ENCODE data around the gene FBXO10. TPM values are rescaled to one million over a fixed set of nuclear protein-coding genes. Genes with fewer than 3 reads are reported as not detected.

Gene FBXO10
- total and polyA plus RNA-seq, 2 of the 8 experiments (the other 6 are each of a cell fraction or from before 2014, with no cell fraction given): 13.1 to 13.9 TPM

DNA sequence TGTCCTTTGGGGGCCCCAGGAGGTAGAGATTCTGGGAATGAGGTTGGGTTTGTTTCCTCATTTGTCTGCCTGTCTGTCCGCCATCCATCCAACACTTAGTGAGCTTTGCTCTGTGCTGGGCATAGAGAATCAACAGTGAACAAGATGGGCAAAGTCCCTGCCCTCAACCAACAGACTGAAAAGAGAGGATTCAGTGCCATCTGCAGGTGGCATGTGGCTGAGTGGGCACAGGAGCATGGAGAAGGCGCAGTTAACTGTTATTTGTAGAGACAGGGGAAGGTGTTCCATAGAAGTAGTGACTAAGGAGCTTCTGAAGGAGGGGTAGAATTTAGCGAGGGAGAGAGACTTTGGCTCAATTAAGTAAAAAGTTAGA lies 67.4 kb downstream of the FBXO10 start:
- POLR2A ChIA-PET (ENCODE audit: partially characterized antibody): interaction anchor here (1.1 to 2.7 kb wide), 8 partner anchors 9 to 43 kb away, joined by 3 to 12 read pairs (median 8); partner anchors contain the start of genes POLR1E and ZBTB5
- CTCF ChIA-PET (ENCODE audit: partially characterized antibody): interaction anchor here (0.8 to 6.5 kb wide), 7 partner anchors 9 to 57 kb away, joined by 4 to 39 read pairs (median 5); partner anchors contain the start of gene POLR1E
- no peak overlapping the region for H3K4ac ChIP-seq (replicated peaks; ENCODE audit: insufficient read length, low read depth, low read length)

More for the DNA sequence above, 67.4 kb downstream of the FBXO10 start:
- no peaks in the 10 kb centered on the region for H3K23me2 ChIP-seq (ENCODE audit: low read depth, low read length)
- H2BK12ac ChIP-seq (ENCODE audit: low read depth, low read length): no peak overlapping the region
- TF ChIP-seq, protein P1, sequence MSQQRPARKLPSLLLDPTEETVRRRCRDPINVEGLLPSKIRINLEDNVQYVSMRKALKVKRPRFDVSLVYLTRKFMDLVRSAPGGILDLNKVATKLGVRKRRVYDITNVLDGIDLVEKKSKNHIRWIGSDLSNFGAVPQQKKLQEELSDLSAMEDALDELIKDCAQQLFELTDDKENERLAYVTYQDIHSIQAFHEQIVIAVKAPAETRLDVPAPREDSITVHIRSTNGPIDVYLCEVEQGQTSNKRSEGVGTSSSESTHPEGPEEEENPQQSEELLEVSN (IDR thresholded peaks at IDR 0.05): no peak
- TF ChIP-seq SP4 (IDR thresholded peaks at IDR 0.05; ENCODE audit: low read length): no peak
- no peak for TF ChIP-seq POLR2A (IDR thresholded peaks at IDR 0.05; ENCODE audit: control extremely low read depth in 1 of 2, low read depth in 2 of 2, low read length in 2 of 2)
- no peaks in the 10 kb centered on the region for H3K9me3 ChIP-seq (ENCODE audit: insufficient read depth in 2 of 2, low read depth in 1 of 2, low read length in 1 of 2)
- no peak overlapping the region for H2AFZ ChIP-seq (ENCODE audit: low read length)
- H3K14ac ChIP-seq (ENCODE audit: insufficient read length): no peak overlapping the region
- H3K27ac ChIP-seq (ENCODE audit: low read depth, low read length): no peak overlapping the region
- peaks cover 2 to 10% of the 10 kb centered on the region in 2 experiments for H4K20me1 ChIP-seq (replicated peaks in 1 of 2; ENCODE audit: control insufficient read depth in 1 of 2, insufficient read depth in 2 of 2, low read length in 2 of 2)
- no peak overlapping the region for H3K18ac ChIP-seq (ENCODE audit: extremely low read depth, low read length)
- no peaks in the 10 kb centered on the region for H3K79me2 ChIP-seq (ENCODE audit: control insufficient read depth in 1 of 2, insufficient read depth in 2 of 2, low read length in 2 of 2)
- no peaks in the 10 kb centered on the region for H3K27me3 ChIP-seq (replicated peaks in 1 of 4; ENCODE audit: control insufficient read depth in 3 of 4, extremely low read depth in 1 of 4, insufficient read depth in 3 of 4, low read length in 3 of 4)
- no peak for FAIRE-seq
- no peak overlapping the region for H3K56ac ChIP-seq (replicated peaks; ENCODE audit: insufficient read length, low read depth, low read length)
- H4K91ac ChIP-seq (replicated peaks; ENCODE audit: insufficient read length, low read length): no peak overlapping the region
- H3K9ac ChIP-seq (replicated peaks in 1 of 4; ENCODE audit: extremely low read depth in 1 of 4, low read depth in 3 of 4, low read length in 3 of 4): no peak overlapping the region
- H2AK5ac ChIP-seq (ENCODE audit: low read depth, low read length): no peak overlapping the region
- H3K36me3 ChIP-seq (ENCODE audit: control insufficient read depth in 2 of 4, insufficient read depth in 4 of 4, low read length in 3 of 4): peaks cover 2 to 21% (median 10%) of the 10 kb centered on the region in 4 experiments; a peak in 6 of 8 replicates
- DNase-seq (ENCODE audit: low read depth in 1 of 2, low spot score in 2 of 2): no peak
- H3K79me1 ChIP-seq (ENCODE audit: low read depth, low read length): no peaks in the 10 kb centered on the region; the same call in 1 of the 2 replicates
- 91% methylated on average over 3 of the region's 3 CpGs; no CpG with 5 or more reads in 1 of the 2 experiments for WGBS, 2 experiments (ENCODE audit: extremely low coverage in 1 of 2, insufficient coverage in 1 of 2, insufficient read length in 1 of 2, insufficient replicate concordance in 2 of 2, low coverage in 1 of 2, low lambda C conversion rate in 2 of 2, missing lambda C conversion rate in 1 of 2)
- H2BK120ac ChIP-seq (replicated peaks; ENCODE audit: low read depth, low read length): no peak overlapping the region
- H3K23ac ChIP-seq (ENCODE audit: insufficient read length): no peak overlapping the region
- no peak overlapping the region for H2BK20ac ChIP-seq (ENCODE audit: low read length)
- no peak overlapping the region for H3K4me3 ChIP-seq (ENCODE audit: extremely low read depth in 1 of 4, insufficient read depth in 2 of 4, low read depth in 3 of 4, low read length in 4 of 4)
- H3K4me1 ChIP-seq (replicated peaks in 1 of 4; ENCODE audit: control insufficient read depth in 3 of 4, insufficient read depth in 4 of 4, low read length in 3 of 4): no peaks in the 10 kb centered on the region; a peak in 2 of 7 replicates
- no peak overlapping the region for H2BK5ac ChIP-seq (ENCODE audit: low read depth, low read length)
- H4K8ac ChIP-seq (ENCODE audit: extremely low read depth, insufficient read depth, low read length): no peak overlapping the region
- H4K5ac ChIP-seq (ENCODE audit: insufficient read length, low read depth, low read length): no peak overlapping the region
- H3K4me2 ChIP-seq (ENCODE audit: insufficient read depth in 1 of 2, low read depth in 2 of 2, low read length in 2 of 2): no peak overlapping the region
- no peak overlapping the region for H2BK15ac ChIP-seq (ENCODE audit: low read length)
